ENCODE results near the gene CST7. TPM values are rescaled to one million over a fixed set of nuclear protein-coding genes. Genes with fewer than 3 reads are reported as not detected.

CST7 gene
- total RNA-seq, 1 donor from 2014 or later: not detected

- Mint-ChIP-seq H3K27ac (no peak overlapping the region), H3K4me1 (no peaks in the 10 kb centered on the region)
- no peak for DNase-seq (ENCODE audit: low spot score)
Measured at GRCh38 chr20:24966317-24967012, 17.4 kb downstream of the CST7 start.

DNA sequence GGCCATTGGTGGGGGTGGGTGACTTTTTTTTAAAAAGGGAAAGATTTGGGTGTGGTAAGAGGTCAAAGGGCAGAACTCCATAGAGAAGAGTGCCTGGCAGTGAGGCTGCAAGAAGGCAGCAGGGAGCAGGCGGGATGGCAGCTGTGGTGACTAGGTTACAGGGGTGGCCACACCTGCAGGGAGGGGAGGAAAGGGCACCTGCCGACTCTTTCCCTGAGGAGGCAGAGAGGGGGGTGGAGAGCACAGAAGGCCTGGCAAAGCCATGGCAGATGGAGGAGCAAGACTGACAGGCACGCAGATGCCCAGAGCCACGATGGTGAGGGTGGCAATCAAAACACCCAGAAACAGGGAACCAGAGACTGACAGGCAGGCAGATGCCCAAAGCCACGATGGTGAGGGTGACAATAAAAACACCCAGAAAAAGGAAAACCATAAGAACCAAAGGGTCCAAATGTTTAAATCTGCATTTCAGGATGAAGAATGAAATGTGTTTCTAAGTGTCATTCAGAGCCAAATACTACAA lies 19.3 kb downstream of the CST7 start:
- no peak overlapping the region for H3K27ac Mint-ChIP-seq
- H3K27ac ChIP-seq: no peak overlapping the region
- no peaks in the 10 kb centered on the region for H3K36me3 ChIP-seq
- DNase-seq (ENCODE audit: low spot score): no peak
- no peaks in the 10 kb centered on the region for H4K20me1 ChIP-seq (ENCODE audit: low read depth)
- TF ChIP-seq CTCF (IDR thresholded peaks at IDR 0.05) (no peak), EZH2phosphoT487 (IDR thresholded peaks at IDR 0.05) (no peak), EZH2 (IDR thresholded peaks at IDR 0.05) (no peak)
- H3F3A ChIP-seq (ENCODE audit: low read depth): no peaks in the 10 kb centered on the region
- H3K9ac ChIP-seq: no peak overlapping the region
- H2AFZ ChIP-seq (replicated peaks): no peak overlapping the region
- H3K79me2 ChIP-seq (ENCODE audit: low read depth): no peaks in the 10 kb centered on the region
- H3K36me3 Mint-ChIP-seq: peaks cover 34% of the 10 kb centered on the region
- H3K4me1 ChIP-seq: no peaks in the 10 kb centered on the region
- H3K4me2 ChIP-seq: no peak overlapping the region
- H3K4me3 Mint-ChIP-seq: no peak overlapping the region
- H3K27me3 ChIP-seq: no peaks in the 10 kb centered on the region
- no peaks in the 10 kb centered on the region for H3K9me3 Mint-ChIP-seq
- H3K4me1 Mint-ChIP-seq: no peaks in the 10 kb centered on the region
- no peaks in the 10 kb centered on the region for H3K9me3 ChIP-seq (ENCODE audit: low read depth)
- H3K4me3 ChIP-seq: no peak overlapping the region
- H3K27me3 Mint-ChIP-seq (ENCODE audit: insufficient read depth, low read depth): peaks cover 6% of the 10 kb centered on the region

More at GRCh38 chr20:24966317-24967012, 17.4 kb downstream of the CST7 start:
- Histone ChIP-seq H3K4me2 (no peak overlapping the region), H3K4me1 (no peaks in the 10 kb centered on the region), H3K36me3 (no peaks in the 10 kb centered on the region), H3K79me2 (ENCODE audit: low read depth) (no peaks in the 10 kb centered on the region), H3K4me3 (no peak overlapping the region), H3K27me3 (no peaks in the 10 kb centered on the region), H2AFZ (replicated peaks) (no peak overlapping the region), H3K27ac (no peak overlapping the region), H4K20me1 (ENCODE audit: low read depth) (no peaks in the 10 kb centered on the region), H3K9ac (no peak overlapping the region), H3F3A (ENCODE audit: low read depth) (no peaks in the 10 kb centered on the region), H3K9me3 (ENCODE audit: low read depth) (no peaks in the 10 kb centered on the region)
- Mint-ChIP-seq H3K9me3 (no peaks in the 10 kb centered on the region), H3K27me3 (ENCODE audit: insufficient read depth, low read depth) (peaks cover 6% of the 10 kb centered on the region), H3K36me3 (peaks cover 36% of the 10 kb centered on the region), H3K4me3 (no peak overlapping the region)
- TF ChIP-seq CTCF (IDR thresholded peaks at IDR 0.05) (no peak), EZH2 (IDR thresholded peaks at IDR 0.05) (no peak), EZH2phosphoT487 (IDR thresholded peaks at IDR 0.05) (no peak)

DNA sequence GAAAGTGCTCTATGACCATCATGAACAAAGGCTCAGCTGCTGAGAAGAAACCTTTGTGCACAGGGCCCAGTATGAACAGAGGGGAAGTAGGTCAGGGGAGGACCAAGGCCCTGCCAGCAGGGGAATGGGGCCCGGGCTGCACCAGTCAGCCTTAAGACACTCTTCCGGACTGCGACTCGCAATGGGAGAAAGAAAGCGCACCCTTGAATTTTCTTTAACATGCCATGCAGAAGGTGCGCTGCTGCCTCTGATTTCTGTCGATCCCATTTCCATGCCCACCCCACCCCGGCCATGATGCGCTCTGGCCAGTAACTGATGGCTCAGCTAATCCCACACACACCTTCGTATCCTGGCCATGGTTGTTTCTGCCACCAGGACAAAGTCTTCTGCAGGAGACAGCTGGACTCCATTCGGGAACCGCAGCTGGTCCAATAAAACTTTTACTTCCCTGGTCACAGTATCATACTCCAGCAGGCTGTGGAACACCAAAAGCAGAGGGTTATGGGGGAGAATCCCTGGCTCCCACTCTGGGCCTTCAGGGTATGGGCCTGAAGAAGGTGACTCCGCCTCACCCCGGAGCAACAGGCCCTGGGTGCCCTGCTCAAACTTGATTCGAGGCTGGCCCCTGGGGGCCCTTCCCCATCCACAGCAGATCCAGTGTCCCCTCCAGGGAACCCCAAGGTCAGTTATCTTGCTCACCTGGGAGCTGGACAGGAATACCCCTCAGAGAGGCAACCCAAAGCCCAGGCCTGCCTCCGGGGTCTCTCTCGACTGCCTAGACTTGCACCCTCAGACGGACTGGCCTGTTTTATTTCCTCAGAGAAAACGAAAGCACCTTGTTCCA lies 20.3 kb downstream of the CST7 start:
- Mint-ChIP-seq H3K9me3 (no peaks in the 10 kb centered on the region), H3K27ac (no peak overlapping the region), H3K4me3 (no peak overlapping the region), H3K36me3 (peaks cover 33% of the 10 kb centered on the region), H3K4me1 (no peaks in the 10 kb centered on the region), H3K27me3 (ENCODE audit: insufficient read depth, low read depth) (peaks cover 6% of the 10 kb centered on the region)
- no peaks in the 10 kb centered on the region for H4K20me1 ChIP-seq (ENCODE audit: low read depth)
- H3K9me3 ChIP-seq (ENCODE audit: low read depth): no peaks in the 10 kb centered on the region
- TF ChIP-seq CTCF (IDR thresholded peaks at IDR 0.05) (no peak), EZH2phosphoT487 (IDR thresholded peaks at IDR 0.05) (no peak), EZH2 (IDR thresholded peaks at IDR 0.05) (no peak)
- no peaks in the 10 kb centered on the region for H3F3A ChIP-seq (ENCODE audit: low read depth)
- no peaks in the 10 kb centered on the region for H3K27me3 ChIP-seq
- no peak overlapping the region for H3K9ac ChIP-seq
- no peaks in the 10 kb centered on the region for H3K4me1 ChIP-seq
- no peak overlapping the region for H2AFZ ChIP-seq (replicated peaks)
- H3K4me3 ChIP-seq: no peak overlapping the region
- H3K79me2 ChIP-seq (ENCODE audit: low read depth): no peaks in the 10 kb centered on the region
- H3K36me3 ChIP-seq: no peaks in the 10 kb centered on the region
- no peak overlapping the region for H3K4me2 ChIP-seq
- no peak for DNase-seq (ENCODE audit: low spot score)
- no peak overlapping the region for H3K27ac ChIP-seq
